ENCODE measurements around the gene SPACA6. TPM values are rescaled to one million over a fixed set of nuclear protein-coding genes. Genes with fewer than 3 reads are reported as not detected.

Gene SPACA6
- total RNA-seq, 6 donors from 2014 or later, result 6.2 to 157 (median 19.7) TPM

- peaks cover 26 to 34% (median 32%) of the 10 kb centered on the region in 4 donors for H3K4me1 ChIP-seq
- WGBS, 2 donors, result 5 to 10% methylated on average over 10 to 41 of the region's 74 CpGs
- H3K36me3 ChIP-seq, result peaks cover 0 to 45% (median 10%) of the 10 kb centered on the region in 4 donors
- peak in 2 of 4 donors; percentile 34 to 84 for TF ChIP-seq EP300 (IDR thresholded peaks at IDR 0.05)
- TF ChIP-seq POLR2AphosphoS5 (IDR thresholded peaks at IDR 0.05), result peak; percentile 92 to 97
- TF ChIP-seq POLR2A (IDR thresholded peaks at IDR 0.05), result peak in 3 of 4 donors; percentile 66 to 94 (median 81)
- TF ChIP-seq CTCF (IDR thresholded peaks at IDR 0.05), result peak; percentile 39 to 72 (median 50)
- peak overlapping the region; percentile 88 to 95 (median 94) for H3K27ac ChIP-seq
- peak overlapping the region; percentile 57 to 74 (median 72) for H3K4me3 ChIP-seq
- no peaks in the 10 kb centered on the region for H3K27me3 ChIP-seq
- H3K9me3 ChIP-seq, result no peaks in the 10 kb centered on the region
- peak; percentile 94 to 96 for ATAC-seq (ENCODE audit: low FRiP score in 2 of 2)
- peak; percentile 98 to 100 for DNase-seq
These were observed 10.7 kb downstream of the SPACA6 start for GRCh38 chr19:51703575-51704515.

GRCh38 chr19:51704626-51705025 lies 11.5 kb downstream of the SPACA6 start:
- Histone ChIP-seq H3K4me1 (peaks cover 26 to 34% (median 32%) of the 10 kb centered on the region in 4 donors), H3K27me3 (no peaks in the 10 kb centered on the region), H3K9me3 (no peaks in the 10 kb centered on the region), H3K27ac (peak overlapping the region; percentile 88 to 95 (median 94)), H3K4me3 (peak overlapping the region; percentile 57 to 74 (median 72)), H3K36me3 (peaks cover 0 to 38% (median 10%) of the 10 kb centered on the region in 4 donors)
- 47 to 62% methylated on average over 3 to 4 of the region's 4 CpGs for whole genome bisulfite sequencing, 2 donors
- TF ChIP-seq POLR2A (IDR thresholded peaks at IDR 0.05), result no peak
- TF ChIP-seq POLR2AphosphoS5 (IDR thresholded peaks at IDR 0.05), result no peak
- TF ChIP-seq CTCF (IDR thresholded peaks at IDR 0.05), result no peak
- TF ChIP-seq EP300 (IDR thresholded peaks at IDR 0.05), result no peak
- DNase-seq (no peak), ATAC-seq (ENCODE audit: low FRiP score in 2 of 2) (no peak)

- peaks cover 26 to 34% (median 31%) of the 10 kb centered on the region in 4 donors for H3K4me1 ChIP-seq
- no peak for TF ChIP-seq POLR2A (IDR thresholded peaks at IDR 0.05)
- TF ChIP-seq POLR2AphosphoS5 (IDR thresholded peaks at IDR 0.05), result no peak
- no peak for TF ChIP-seq CTCF (IDR thresholded peaks at IDR 0.05)
- no peak for TF ChIP-seq EP300 (IDR thresholded peaks at IDR 0.05)
- H3K9me3 ChIP-seq, result no peaks in the 10 kb centered on the region
- ATAC-seq (ENCODE audit: low FRiP score in 2 of 2), result no peak
- 95 to 99% methylated on average over 4 of the region's 4 CpGs for WGBS, 2 donors
- no peak overlapping the region for H3K4me3 ChIP-seq
- no peak for DNase-seq
- no peak overlapping the region for H3K27ac ChIP-seq
- H3K27me3 ChIP-seq, result no peaks in the 10 kb centered on the region
- H3K36me3 ChIP-seq, result peaks cover 0 to 36% (median 10%) of the 10 kb centered on the region in 4 donors
These were observed 13.2 kb downstream of the SPACA6 start for GRCh38 chr19:51706296-51706695.

- no peak for DNase-seq
- TF ChIP-seq EP300 (IDR thresholded peaks at IDR 0.05) (no peak), POLR2A (IDR thresholded peaks at IDR 0.05) (no peak), CTCF (IDR thresholded peaks at IDR 0.05) (no peak), POLR2AphosphoS5 (IDR thresholded peaks at IDR 0.05) (no peak)
- no peak overlapping the region for H3K27ac ChIP-seq
- H3K27me3 ChIP-seq, result no peaks in the 10 kb centered on the region
- 96 to 100% methylated on average over 3 of the region's 3 CpGs for WGBS, 2 donors
- peaks cover 26 to 30% (median 29%) of the 10 kb centered on the region in 4 donors for H3K4me1 ChIP-seq
- peaks cover 0 to 31% (median 10%) of the 10 kb centered on the region in 4 donors for H3K36me3 ChIP-seq
- H3K4me3 ChIP-seq, result no peak overlapping the region
- no peaks in the 10 kb centered on the region for H3K9me3 ChIP-seq
- ATAC-seq (ENCODE audit: low FRiP score in 2 of 2), result no peak
These were observed 13.8 kb downstream of the SPACA6 start for GRCh38 chr19:51706885-51707284.
